Retinal pigment epithelial cell (primary cell): ENCODE results near the gene SESN2.

ENCODE experiments used
- DNase-seq: peaks from one replicate; pipeline ENCODE4 v3.0.0-alpha.2; 2010; ENCODE audit warnings: low read depth
- H3K4me3 ChIP-seq: 2 replicates; pipeline ENCODE4 v1.5.1; 2011; ENCODE audit warnings: mild to moderate bottlenecking, low read length, control low read depth, moderate library complexity
- CTCF ChIP-seq: conservative IDR thresholded peaks from 2 replicates; pipeline ENCODE4 v1.5.1; 2011; ENCODE audit warnings: low read depth, low read length, control low read depth, inconsistent platforms

SESN2 gene

GRCh38 chr1:28265577-28265976 is 6.3 kb downstream of the SESN2 start:
- no peak for TF ChIP-seq CTCF
- no peak overlapping the region for H3K4me3 ChIP-seq

GRCh38 chr1:28266920-28267322 is 7.6 kb downstream of the SESN2 start:
- no peak for DNase-seq
- no peak overlapping the region for H3K4me3 ChIP-seq

More at GRCh38 chr1:28265577-28265976, 6.3 kb downstream of the SESN2 start:
- no peak for DNase-seq

GRCh38 chr1:28267633-28268032 is 8.3 kb downstream of the SESN2 start:
- no peak for TF ChIP-seq CTCF
- DNase-seq, result no peak
- H3K4me3 ChIP-seq, result no peak overlapping the region

More at GRCh38 chr1:28266920-28267322, 7.6 kb downstream of the SESN2 start:
- TF ChIP-seq CTCF, result no peak

- no peak for TF ChIP-seq CTCF
- H3K4me3 ChIP-seq, result no peak overlapping the region
- DNase-seq, result no peak
These were observed 10.2 kb downstream of the SESN2 start for GRCh38 chr1:28269529-28269928.

GRCh38 chr1:28272215-28272852 is 13.0 kb downstream of the SESN2 start:
- no peak for TF ChIP-seq CTCF
- no peak for DNase-seq
- no peak overlapping the region for H3K4me3 ChIP-seq

GRCh38 chr1:28273216-28273860 is 14.0 kb downstream of the SESN2 start:
- no peak overlapping the region for H3K4me3 ChIP-seq
- TF ChIP-seq CTCF, result no peak
- DNase-seq, result no peak

- no peak overlapping the region for H3K4me3 ChIP-seq
- DNase-seq, result no peak
- TF ChIP-seq CTCF, result no peak
These were observed 19.4 kb downstream of the SESN2 start for GRCh38 chr1:28278763-28279162.
